ENCODE results near the gene ZNF296. TPM values are rescaled to one million over a fixed set of nuclear protein-coding genes. Genes with fewer than 3 reads are reported as not detected.

ZNF296 gene
- total RNA-seq, 1 experiment from 2014 or later = 6.7 TPM

DNA sequence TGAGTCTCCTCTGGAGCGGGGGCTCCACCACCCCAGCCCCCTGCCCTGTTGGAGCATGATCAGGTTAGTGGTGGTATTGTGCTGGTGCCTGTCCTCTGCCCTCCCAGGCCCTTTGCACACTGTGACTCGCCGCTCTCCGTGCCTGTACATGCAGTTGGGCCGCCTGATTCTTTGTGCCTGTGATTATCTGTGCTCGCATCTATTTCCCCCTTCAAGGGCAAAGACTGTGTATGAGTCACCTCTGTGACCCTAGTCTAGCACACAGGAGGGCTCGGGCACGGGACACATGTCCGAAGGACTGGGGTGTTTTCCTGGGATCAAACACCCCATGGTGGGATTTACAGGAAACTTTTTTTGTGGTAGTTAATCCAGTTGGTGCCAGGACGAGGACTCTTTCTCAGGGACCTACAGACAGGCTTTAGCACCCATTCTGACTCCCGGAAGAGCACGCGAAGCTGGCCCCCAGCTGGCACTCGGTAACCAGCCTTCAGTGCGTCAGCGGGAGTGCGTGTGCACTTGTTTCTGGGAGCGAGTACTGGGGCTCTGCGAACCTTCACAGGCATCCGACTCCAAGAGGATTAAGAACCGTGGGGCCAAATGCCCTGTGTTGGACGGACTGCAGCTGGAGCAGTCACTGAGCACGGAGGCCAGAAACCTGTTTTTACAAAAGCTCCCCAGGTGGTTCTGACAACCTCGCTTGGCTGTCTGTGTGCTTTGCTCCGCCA, 23.4 kb upstream of the ZNF296 start:
- no TSS peak for BruUV-seq (replicated peaks)
- Histone ChIP-seq H3K9me3 (ENCODE audit: control insufficient read depth, insufficient read depth, low read depth, low read length) (no peaks in the 10 kb centered on the region), H3K27ac (ENCODE audit: low read length) (0 out of 2 replicates have a peak overlapping the region, but pooled peaks have one; percentile 29), H3K27me3 (ENCODE audit: control insufficient read depth, insufficient read depth, low read length) (no peaks in the 10 kb centered on the region), H3K4me3 (ENCODE audit: low read depth in 2 of 2, low read length in 2 of 2) (no peak overlapping the region), H3K4me1 (ENCODE audit: control insufficient read depth, insufficient read depth, low read length) (peaks cover 45% of the 10 kb centered on the region), H3K36me3 (ENCODE audit: control insufficient read depth, insufficient read depth, low read length) (no peaks in the 10 kb centered on the region)
- POLR2A ChIA-PET = no interaction called here
- in situ Hi-C loops (cut with HindIII; ENCODE audit: low pct_unique_long_range_greater_than_20kb, low sequenced_read_pairs) (no loop called here), intact Hi-C loops (cut with micrococcal nuclease; ENCODE audit: unreplicated experiment) (no loop called here)
- CTCF ChIA-PET = no interaction called here
- TF ChIP-seq, protein P1, sequence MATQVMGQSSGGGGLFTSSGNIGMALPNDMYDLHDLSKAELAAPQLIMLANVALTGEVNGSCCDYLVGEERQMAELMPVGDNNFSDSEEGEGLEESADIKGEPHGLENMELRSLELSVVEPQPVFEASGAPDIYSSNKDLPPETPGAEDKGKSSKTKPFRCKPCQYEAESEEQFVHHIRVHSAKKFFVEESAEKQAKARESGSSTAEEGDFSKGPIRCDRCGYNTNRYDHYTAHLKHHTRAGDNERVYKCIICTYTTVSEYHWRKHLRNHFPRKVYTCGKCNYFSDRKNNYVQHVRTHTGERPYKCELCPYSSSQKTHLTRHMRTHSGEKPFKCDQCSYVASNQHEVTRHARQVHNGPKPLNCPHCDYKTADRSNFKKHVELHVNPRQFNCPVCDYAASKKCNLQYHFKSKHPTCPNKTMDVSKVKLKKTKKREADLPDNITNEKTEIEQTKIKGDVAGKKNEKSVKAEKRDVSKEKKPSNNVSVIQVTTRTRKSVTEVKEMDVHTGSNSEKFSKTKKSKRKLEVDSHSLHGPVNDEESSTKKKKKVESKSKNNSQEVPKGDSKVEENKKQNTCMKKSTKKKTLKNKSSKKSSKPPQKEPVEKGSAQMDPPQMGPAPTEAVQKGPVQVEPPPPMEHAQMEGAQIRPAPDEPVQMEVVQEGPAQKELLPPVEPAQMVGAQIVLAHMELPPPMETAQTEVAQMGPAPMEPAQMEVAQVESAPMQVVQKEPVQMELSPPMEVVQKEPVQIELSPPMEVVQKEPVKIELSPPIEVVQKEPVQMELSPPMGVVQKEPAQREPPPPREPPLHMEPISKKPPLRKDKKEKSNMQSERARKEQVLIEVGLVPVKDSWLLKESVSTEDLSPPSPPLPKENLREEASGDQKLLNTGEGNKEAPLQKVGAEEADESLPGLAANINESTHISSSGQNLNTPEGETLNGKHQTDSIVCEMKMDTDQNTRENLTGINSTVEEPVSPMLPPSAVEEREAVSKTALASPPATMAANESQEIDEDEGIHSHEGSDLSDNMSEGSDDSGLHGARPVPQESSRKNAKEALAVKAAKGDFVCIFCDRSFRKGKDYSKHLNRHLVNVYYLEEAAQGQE (IDR thresholded peaks at IDR 0.05; ENCODE audit: insufficient read depth in 1 of 2, low read depth in 2 of 2, low read length in 1 of 2) = no peak
- no peak for TF ChIP-seq TCF7L2 (IDR thresholded peaks at IDR 0.05; ENCODE audit: low read depth, low read length)
- TF ChIP-seq, protein P2, sequence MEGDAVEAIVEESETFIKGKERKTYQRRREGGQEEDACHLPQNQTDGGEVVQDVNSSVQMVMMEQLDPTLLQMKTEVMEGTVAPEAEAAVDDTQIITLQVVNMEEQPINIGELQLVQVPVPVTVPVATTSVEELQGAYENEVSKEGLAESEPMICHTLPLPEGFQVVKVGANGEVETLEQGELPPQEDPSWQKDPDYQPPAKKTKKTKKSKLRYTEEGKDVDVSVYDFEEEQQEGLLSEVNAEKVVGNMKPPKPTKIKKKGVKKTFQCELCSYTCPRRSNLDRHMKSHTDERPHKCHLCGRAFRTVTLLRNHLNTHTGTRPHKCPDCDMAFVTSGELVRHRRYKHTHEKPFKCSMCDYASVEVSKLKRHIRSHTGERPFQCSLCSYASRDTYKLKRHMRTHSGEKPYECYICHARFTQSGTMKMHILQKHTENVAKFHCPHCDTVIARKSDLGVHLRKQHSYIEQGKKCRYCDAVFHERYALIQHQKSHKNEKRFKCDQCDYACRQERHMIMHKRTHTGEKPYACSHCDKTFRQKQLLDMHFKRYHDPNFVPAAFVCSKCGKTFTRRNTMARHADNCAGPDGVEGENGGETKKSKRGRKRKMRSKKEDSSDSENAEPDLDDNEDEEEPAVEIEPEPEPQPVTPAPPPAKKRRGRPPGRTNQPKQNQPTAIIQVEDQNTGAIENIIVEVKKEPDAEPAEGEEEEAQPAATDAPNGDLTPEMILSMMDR (IDR thresholded peaks at IDR 0.05) = no peak
- TF ChIP-seq POLR2AphosphoS5 (IDR thresholded peaks at IDR 0.05; ENCODE audit: low read depth, low read length) = no peak
- TF ChIP-seq SIN3A (IDR thresholded peaks at IDR 0.05; ENCODE audit: borderline replicate concordance, insufficient read depth, low read depth, low read length) = no peak
- ATAC-seq = peak; percentile 5; the same call in 1 of the 2 replicates
- DNase-seq (ENCODE audit: low read depth, low spot score) = no peak

DNA sequence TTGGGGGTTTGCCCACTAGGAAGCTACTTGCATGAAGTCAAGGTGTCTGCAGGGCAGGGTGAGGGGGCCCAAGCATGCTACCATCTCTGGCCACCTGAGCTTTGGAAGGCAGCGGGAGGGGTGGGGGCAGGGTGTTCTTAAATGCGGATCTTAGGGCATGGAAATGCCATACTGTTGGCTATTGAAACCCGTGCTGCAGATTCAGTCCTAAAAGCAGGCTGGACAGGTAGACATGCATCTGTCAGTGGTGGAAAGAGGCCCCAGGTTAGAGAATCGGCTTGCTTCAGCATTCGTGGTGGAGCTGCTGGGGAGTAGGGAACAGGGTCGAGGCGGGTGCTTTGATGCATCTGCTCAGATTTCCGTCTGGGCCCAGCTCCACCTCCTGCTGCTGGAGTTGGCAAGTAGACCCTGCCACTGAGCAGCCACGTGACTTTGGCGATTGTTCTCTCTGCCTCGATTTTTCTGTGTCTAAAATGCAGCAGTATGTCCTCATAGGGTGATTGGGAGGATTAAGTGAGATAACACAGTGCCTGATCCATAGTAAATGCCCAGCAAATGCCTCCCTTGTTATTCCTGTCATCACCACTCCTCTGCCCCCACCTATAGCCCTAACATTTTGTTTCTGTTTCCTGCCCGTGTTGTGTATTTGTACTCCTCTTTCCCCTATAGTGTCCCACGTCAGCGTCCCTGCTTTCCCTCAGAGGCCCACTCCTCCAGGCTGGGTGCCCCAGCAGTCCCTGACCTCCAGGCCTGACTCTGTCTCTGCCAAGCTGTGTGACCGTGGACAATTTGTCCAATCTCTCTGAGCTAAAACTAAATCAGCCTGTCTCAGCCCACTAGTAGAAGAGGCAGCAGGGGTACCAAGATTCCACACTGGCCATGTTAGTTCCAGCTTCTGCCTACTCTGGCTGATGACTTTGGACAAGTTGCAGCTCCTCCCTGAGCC, 22.5 kb upstream of the ZNF296 start:
- no peaks in the 10 kb centered on the region for H3K27me3 ChIP-seq (ENCODE audit: control insufficient read depth, insufficient read depth, low read length)
- no peaks in the 10 kb centered on the region for H3K9me3 ChIP-seq (ENCODE audit: control insufficient read depth, insufficient read depth, low read depth, low read length)
- no peak for ATAC-seq
- CTCF ChIA-PET = no interaction called here
- H3K4me3 ChIP-seq (ENCODE audit: low read depth in 2 of 2, low read length in 2 of 2) = peak overlapping the region in 1 of 2 experiments; percentile 6; a peak in 1 of 4 replicates
- POLR2A ChIA-PET = interaction anchor here (0.7 kb wide), 1 partner anchor 140 kb away, joined by 3 read pairs; no protein-coding TSS in a partner anchor
- peak overlapping the region; percentile 48; the same call in 1 of the 2 replicates for H3K27ac ChIP-seq (ENCODE audit: low read length)
- intact Hi-C loops (cut with micrococcal nuclease; ENCODE audit: unreplicated experiment) (no loop called here), in situ Hi-C loops (cut with HindIII; ENCODE audit: low pct_unique_long_range_greater_than_20kb, low sequenced_read_pairs) (no loop called here)
- H3K4me1 ChIP-seq (ENCODE audit: control insufficient read depth, insufficient read depth, low read length) = peaks cover 45% of the 10 kb centered on the region
- no peak for DNase-seq (ENCODE audit: low read depth, low spot score)
- TF ChIP-seq SIN3A (IDR thresholded peaks at IDR 0.05; ENCODE audit: borderline replicate concordance, insufficient read depth, low read depth, low read length) (no peak), TCF7L2 (IDR thresholded peaks at IDR 0.05; ENCODE audit: low read depth, low read length) (no peak), POLR2AphosphoS5 (IDR thresholded peaks at IDR 0.05; ENCODE audit: low read depth, low read length) (no peak)
- TF ChIP-seq, protein P1 (IDR thresholded peaks at IDR 0.05; ENCODE audit: insufficient read depth in 1 of 2, low read depth in 2 of 2, low read length in 1 of 2) = no peak
- TF ChIP-seq, protein P2 (IDR thresholded peaks at IDR 0.05) = no peak
- H3K36me3 ChIP-seq (ENCODE audit: control insufficient read depth, insufficient read depth, low read length) = no peaks in the 10 kb centered on the region
- BruUV-seq (replicated peaks) = no TSS peak
